ENCODE measurements around the gene BAIAP2L1.
"Not testable (repeated sequence)": the region's sequence is repeated elsewhere in the genome, so short reads cannot be mapped to it uniquely, and the experiment has no call there.

BAIAP2L1 gene

GRCh38 chr7:98419988-98420387 is 19.1 kb upstream of the BAIAP2L1 start:
- not testable (repeated sequence) for H3K79me1 ChIP-seq (replicated peaks; ENCODE audit: low read length, poor library complexity, severe bottlenecking)

GRCh38 chr7:98419316-98419691 is 18.4 kb upstream of the BAIAP2L1 start:
- H2BK12ac ChIP-seq (ENCODE audit: low read length in 2 of 2); H3K14ac ChIP-seq (ENCODE audit: low read length in 2 of 2); H3K36me3 ChIP-seq (ENCODE audit: control insufficient read depth in 1 of 2, insufficient read depth in 2 of 2, low read depth in 1 of 2, low read length in 2 of 2); H3K27ac ChIP-seq (ENCODE audit: low read length, poor library complexity, severe bottlenecking); H3K9me3 ChIP-seq (ENCODE audit: control insufficient read depth, low read length); H3K4me2 ChIP-seq (ENCODE audit: low read length, poor library complexity, severe bottlenecking); H4K91ac ChIP-seq (ENCODE audit: low read length); H2AK5ac ChIP-seq (ENCODE audit: low read length, severe bottlenecking); H3K27me3 ChIP-seq (ENCODE audit: control insufficient read depth in 1 of 2, insufficient read depth in 1 of 2, low read length in 2 of 2); DNase-seq; H2BK15ac ChIP-seq (ENCODE audit: low read depth, poor library complexity, severe bottlenecking); H2BK5ac ChIP-seq (ENCODE audit: low read depth, low read length, poor library complexity, severe bottlenecking); H3K23ac ChIP-seq (ENCODE audit: low read length in 2 of 2); H3K4me3 ChIP-seq (ENCODE audit: insufficient read depth in 1 of 2, low read depth in 1 of 2, low read length in 2 of 2); H2AFZ ChIP-seq (ENCODE audit: low read depth, low read length); H3K79me1 ChIP-seq (replicated peaks; ENCODE audit: low read length, poor library complexity, severe bottlenecking); H3K4ac ChIP-seq (ENCODE audit: low read depth in 1 of 2, low read length in 2 of 2); H2BK120ac ChIP-seq (ENCODE audit: low read depth, low read length): not testable (repeated sequence)
- WGBS: 96% methylated on average over 5 of the region's 5 CpGs
- peaks cover 11% of the 10 kb centered on the region for H3K4me1 ChIP-seq (ENCODE audit: control insufficient read depth, insufficient read depth, low read depth, low read length)
- H4K8ac ChIP-seq (ENCODE audit: low read length): peak overlapping the region; percentile 85
- peak overlapping the region; percentile 17 for H3K9ac ChIP-seq (ENCODE audit: low read length)
- peak overlapping the region in 1 of 2 experiments; percentile 30 for H3K18ac ChIP-seq (ENCODE audit: low read depth in 1 of 2, low read length in 2 of 2)

More at GRCh38 chr7:98419988-98420387, 19.1 kb upstream of the BAIAP2L1 start:
- H3K14ac ChIP-seq (ENCODE audit: low read length in 2 of 2); H3K18ac ChIP-seq (ENCODE audit: low read depth in 1 of 2, low read length in 2 of 2); H3K4me2 ChIP-seq (ENCODE audit: low read length, poor library complexity, severe bottlenecking); H3K23ac ChIP-seq (ENCODE audit: low read length in 2 of 2); H2AFZ ChIP-seq (ENCODE audit: low read depth, low read length); H3K9ac ChIP-seq (ENCODE audit: low read length); DNase-seq; H2BK120ac ChIP-seq (ENCODE audit: low read depth, low read length); H2BK15ac ChIP-seq (ENCODE audit: low read depth, poor library complexity, severe bottlenecking); H3K36me3 ChIP-seq (ENCODE audit: control insufficient read depth in 1 of 2, insufficient read depth in 2 of 2, low read depth in 1 of 2, low read length in 2 of 2); H4K8ac ChIP-seq (ENCODE audit: low read length); H2BK5ac ChIP-seq (ENCODE audit: low read depth, low read length, poor library complexity, severe bottlenecking); H3K4me3 ChIP-seq (ENCODE audit: insufficient read depth in 1 of 2, low read depth in 1 of 2, low read length in 2 of 2); H3K27me3 ChIP-seq (ENCODE audit: control insufficient read depth in 1 of 2, insufficient read depth in 1 of 2, low read length in 2 of 2); H4K91ac ChIP-seq (ENCODE audit: low read length); H2BK12ac ChIP-seq (ENCODE audit: low read length in 2 of 2); H3K9me3 ChIP-seq (ENCODE audit: control insufficient read depth, low read length); H3K4ac ChIP-seq (ENCODE audit: low read depth in 1 of 2, low read length in 2 of 2); H3K27ac ChIP-seq (ENCODE audit: low read length, poor library complexity, severe bottlenecking); H2AK5ac ChIP-seq (ENCODE audit: low read length, severe bottlenecking): not testable (repeated sequence)
- H3K4me1 ChIP-seq (ENCODE audit: control insufficient read depth, insufficient read depth, low read depth, low read length): peaks cover 11% of the 10 kb centered on the region
- 91% methylated on average over 3 of the region's 3 CpGs for WGBS

GRCh38 chr7:98418636-98419315 is 17.9 kb upstream of the BAIAP2L1 start:
- Histone ChIP-seq H2AFZ (ENCODE audit: low read depth, low read length) (no peak overlapping the region), H4K8ac (ENCODE audit: low read length) (peak overlapping the region; percentile 85), H4K91ac (ENCODE audit: low read length) (no peak overlapping the region), H3K4me3 (ENCODE audit: insufficient read depth in 1 of 2, low read depth in 1 of 2, low read length in 2 of 2) (no peak overlapping the region), H3K23ac (ENCODE audit: low read length in 2 of 2) (no peak overlapping the region), H3K18ac (ENCODE audit: low read depth in 1 of 2, low read length in 2 of 2) (peak overlapping the region in 1 of 2 experiments; percentile 13), H2BK5ac (ENCODE audit: low read depth, low read length, poor library complexity, severe bottlenecking) (no peak overlapping the region), H3K27me3 (ENCODE audit: control insufficient read depth in 1 of 2, insufficient read depth in 1 of 2, low read length in 2 of 2) (no peaks in the 10 kb centered on the region), H2BK120ac (ENCODE audit: low read depth, low read length) (no peak overlapping the region), H3K4ac (ENCODE audit: low read depth in 1 of 2, low read length in 2 of 2) (no peak overlapping the region), H3K4me2 (ENCODE audit: low read length, poor library complexity, severe bottlenecking) (no peak overlapping the region), H2AK5ac (ENCODE audit: low read length, severe bottlenecking) (no peak overlapping the region), H2BK12ac (ENCODE audit: low read length in 2 of 2) (peak overlapping the region in 1 of 2 experiments; percentile 63), H3K36me3 (ENCODE audit: control insufficient read depth in 1 of 2, insufficient read depth in 2 of 2, low read depth in 1 of 2, low read length in 2 of 2) (no peaks in the 10 kb centered on the region), H3K79me1 (replicated peaks; ENCODE audit: low read length, poor library complexity, severe bottlenecking) (no peaks in the 10 kb centered on the region), H3K14ac (ENCODE audit: low read length in 2 of 2) (no peak overlapping the region), H3K4me1 (ENCODE audit: control insufficient read depth, insufficient read depth, low read depth, low read length) (peaks cover 11% of the 10 kb centered on the region), H2BK15ac (ENCODE audit: low read depth, poor library complexity, severe bottlenecking) (no peak overlapping the region), H3K27ac (ENCODE audit: low read length, poor library complexity, severe bottlenecking) (no peak overlapping the region), H3K9ac (ENCODE audit: low read length) (peak overlapping the region; percentile 57), H3K9me3 (ENCODE audit: control insufficient read depth, low read length) (no peaks in the 10 kb centered on the region)
- peak; percentile 96 for DNase-seq
- 16% methylated on average over 4 of the region's 7 CpGs for WGBS

GRCh38 chr7:98418271-98418635 is 17.4 kb upstream of the BAIAP2L1 start:
- no peak overlapping the region for H3K14ac ChIP-seq (ENCODE audit: low read length in 2 of 2)
- no peak overlapping the region for H3K27ac ChIP-seq (ENCODE audit: low read length, poor library complexity, severe bottlenecking)
- no peaks in the 10 kb centered on the region for H3K36me3 ChIP-seq (ENCODE audit: control insufficient read depth in 1 of 2, insufficient read depth in 2 of 2, low read depth in 1 of 2, low read length in 2 of 2)
- H3K4me3 ChIP-seq (ENCODE audit: insufficient read depth in 1 of 2, low read depth in 1 of 2, low read length in 2 of 2): no peak overlapping the region
- H3K4me2 ChIP-seq (ENCODE audit: low read length, poor library complexity, severe bottlenecking): no peak overlapping the region
- H3K27me3 ChIP-seq (ENCODE audit: control insufficient read depth in 1 of 2, insufficient read depth in 1 of 2, low read length in 2 of 2): no peaks in the 10 kb centered on the region
- no peak overlapping the region for H4K91ac ChIP-seq (ENCODE audit: low read length)
- peaks cover 11% of the 10 kb centered on the region for H3K4me1 ChIP-seq (ENCODE audit: control insufficient read depth, insufficient read depth, low read depth, low read length)
- no peak overlapping the region for H2AFZ ChIP-seq (ENCODE audit: low read depth, low read length)
- H2BK12ac ChIP-seq (ENCODE audit: low read length in 2 of 2): no peak overlapping the region
- no peaks in the 10 kb centered on the region for H3K9me3 ChIP-seq (ENCODE audit: control insufficient read depth, low read length)
- H3K18ac ChIP-seq (ENCODE audit: low read depth in 1 of 2, low read length in 2 of 2): peak overlapping the region in 1 of 2 experiments; percentile 13
- H2BK120ac ChIP-seq (ENCODE audit: low read depth, low read length): no peak overlapping the region
- 84% methylated on average over 7 of the region's 7 CpGs for WGBS
- H3K4ac ChIP-seq (ENCODE audit: low read depth in 1 of 2, low read length in 2 of 2): no peak overlapping the region
- H2BK5ac ChIP-seq (ENCODE audit: low read depth, low read length, poor library complexity, severe bottlenecking): no peak overlapping the region
- H2AK5ac ChIP-seq (ENCODE audit: low read length, severe bottlenecking): no peak overlapping the region
- no peak overlapping the region for H4K8ac ChIP-seq (ENCODE audit: low read length)
- no peak overlapping the region for H2BK15ac ChIP-seq (ENCODE audit: low read depth, poor library complexity, severe bottlenecking)
- H3K9ac ChIP-seq (ENCODE audit: low read length): peak overlapping the region; percentile 57
- no peaks in the 10 kb centered on the region for H3K79me1 ChIP-seq (replicated peaks; ENCODE audit: low read length, poor library complexity, severe bottlenecking)
- peak; percentile 33 for DNase-seq
- H3K23ac ChIP-seq (ENCODE audit: low read length in 2 of 2): no peak overlapping the region
